ENCODE measurements around the gene MBNL2. TPM values are rescaled to one million over a fixed set of nuclear protein-coding genes. Genes with fewer than 3 reads are reported as not detected.

The MBNL2 gene
- total and polyA plus RNA-seq, 2 of the 13 experiments (the other 11 are each of a cell fraction or from before 2014, with no cell fraction given) = 30.8 to 59.0 TPM

DNA sequence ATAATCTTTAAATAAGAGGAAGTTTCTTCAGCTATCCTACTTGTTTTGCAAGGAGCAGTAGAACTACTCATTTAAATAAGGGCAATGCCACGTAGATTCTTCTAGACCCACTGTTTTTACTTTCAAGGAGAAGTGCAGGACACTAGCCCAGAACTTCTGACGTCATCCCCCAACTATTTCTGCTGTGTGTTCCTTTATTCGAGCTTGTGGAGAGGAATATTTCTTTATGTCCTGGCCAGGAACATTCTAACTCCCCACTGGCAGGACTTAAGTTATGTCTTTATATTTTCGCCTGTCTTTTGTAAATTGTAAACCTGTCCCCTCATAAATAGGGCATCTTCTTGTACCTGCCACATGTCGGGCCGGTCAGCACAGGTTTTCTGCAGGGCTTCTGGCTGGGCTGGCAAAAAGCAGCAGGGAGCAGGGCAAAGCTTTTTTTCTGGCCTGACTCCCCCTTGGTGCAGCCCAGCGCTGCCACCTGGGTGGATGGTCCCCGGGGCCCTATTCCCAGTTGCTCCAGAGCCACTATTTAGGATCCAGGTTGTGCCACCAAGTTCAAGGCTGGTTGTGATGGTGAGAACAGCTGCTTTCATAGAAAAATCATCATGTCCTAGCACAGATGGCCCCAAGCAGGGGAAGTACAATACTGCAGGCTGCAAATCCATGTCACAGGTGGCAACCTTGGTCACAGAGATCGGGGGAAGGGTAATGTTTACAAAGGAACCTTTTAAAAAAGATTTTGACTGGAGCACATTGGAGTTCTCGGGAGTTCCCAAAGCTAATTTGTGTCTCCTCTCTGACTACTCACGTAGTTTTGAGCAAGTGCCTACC is 1.8 kb downstream of the MBNL2 start (continued):
- TF ChIP-seq, protein P1, sequence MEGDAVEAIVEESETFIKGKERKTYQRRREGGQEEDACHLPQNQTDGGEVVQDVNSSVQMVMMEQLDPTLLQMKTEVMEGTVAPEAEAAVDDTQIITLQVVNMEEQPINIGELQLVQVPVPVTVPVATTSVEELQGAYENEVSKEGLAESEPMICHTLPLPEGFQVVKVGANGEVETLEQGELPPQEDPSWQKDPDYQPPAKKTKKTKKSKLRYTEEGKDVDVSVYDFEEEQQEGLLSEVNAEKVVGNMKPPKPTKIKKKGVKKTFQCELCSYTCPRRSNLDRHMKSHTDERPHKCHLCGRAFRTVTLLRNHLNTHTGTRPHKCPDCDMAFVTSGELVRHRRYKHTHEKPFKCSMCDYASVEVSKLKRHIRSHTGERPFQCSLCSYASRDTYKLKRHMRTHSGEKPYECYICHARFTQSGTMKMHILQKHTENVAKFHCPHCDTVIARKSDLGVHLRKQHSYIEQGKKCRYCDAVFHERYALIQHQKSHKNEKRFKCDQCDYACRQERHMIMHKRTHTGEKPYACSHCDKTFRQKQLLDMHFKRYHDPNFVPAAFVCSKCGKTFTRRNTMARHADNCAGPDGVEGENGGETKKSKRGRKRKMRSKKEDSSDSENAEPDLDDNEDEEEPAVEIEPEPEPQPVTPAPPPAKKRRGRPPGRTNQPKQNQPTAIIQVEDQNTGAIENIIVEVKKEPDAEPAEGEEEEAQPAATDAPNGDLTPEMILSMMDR (CRISPR knock-in tag; IDR thresholded peaks at IDR 0.05) = 0 out of 2 replicates have a peak, but pooled peaks have one; percentile 15
- TF ChIP-seq NFYB (CRISPR knock-in tag; IDR thresholded peaks at IDR 0.05) (no peak), BRCA1 (CRISPR knock-in tag; IDR thresholded peaks at IDR 0.05) (no peak), ZNF230 (CRISPR knock-in tag; IDR thresholded peaks at IDR 0.05) (0 out of 2 replicates have a peak, but pooled peaks have one; percentile 51), FOXC1 (CRISPR knock-in tag; IDR thresholded peaks at IDR 0.05; ENCODE audit: borderline replicate concordance) (peak; percentile 64; the same call in 1 of the 2 replicates), ZNF343 (CRISPR knock-in tag; IDR thresholded peaks at IDR 0.05) (0 out of 2 replicates have a peak, but pooled peaks have one; percentile 35), POLR2A (IDR thresholded peaks at IDR 0.05; ENCODE audit: insufficient read depth in 1 of 2, low read depth in 2 of 2, low read length in 2 of 2) (peak in 1 of 2 experiments; percentile 52; a peak in 1 of 4 replicates), HNRNPL (IDR thresholded peaks at IDR 0.05; ENCODE audit: low read depth, low read length) (0 out of 2 replicates have a peak, but pooled peaks have one; percentile 57), TBX3 (IDR thresholded peaks at IDR 0.05; ENCODE audit: borderline replicate concordance) (peak; percentile 32; the same call in 1 of the 2 replicates), GATAD2A (CRISPR knock-in tag; IDR thresholded peaks at IDR 0.05) (0 out of 2 replicates have a peak, but pooled peaks have one; percentile 14), POLR2G (IDR thresholded peaks at IDR 0.05; ENCODE audit: low read depth, low read length) (peak; percentile 44; the same call in 1 of the 2 replicates), ZMYM4 (CRISPR knock-in tag; IDR thresholded peaks at IDR 0.05) (0 out of 2 replicates have a peak, but pooled peaks have one; percentile 31), RCOR2 (CRISPR knock-in tag; IDR thresholded peaks at IDR 0.05) (no peak), SOX6 (IDR thresholded peaks at IDR 0.05) (no peak), SOX6 (CRISPR knock-in tag; IDR thresholded peaks at IDR 0.05) (0 out of 2 replicates have a peak, but pooled peaks have one; percentile 10)
- TF ChIP-seq, protein P2, sequence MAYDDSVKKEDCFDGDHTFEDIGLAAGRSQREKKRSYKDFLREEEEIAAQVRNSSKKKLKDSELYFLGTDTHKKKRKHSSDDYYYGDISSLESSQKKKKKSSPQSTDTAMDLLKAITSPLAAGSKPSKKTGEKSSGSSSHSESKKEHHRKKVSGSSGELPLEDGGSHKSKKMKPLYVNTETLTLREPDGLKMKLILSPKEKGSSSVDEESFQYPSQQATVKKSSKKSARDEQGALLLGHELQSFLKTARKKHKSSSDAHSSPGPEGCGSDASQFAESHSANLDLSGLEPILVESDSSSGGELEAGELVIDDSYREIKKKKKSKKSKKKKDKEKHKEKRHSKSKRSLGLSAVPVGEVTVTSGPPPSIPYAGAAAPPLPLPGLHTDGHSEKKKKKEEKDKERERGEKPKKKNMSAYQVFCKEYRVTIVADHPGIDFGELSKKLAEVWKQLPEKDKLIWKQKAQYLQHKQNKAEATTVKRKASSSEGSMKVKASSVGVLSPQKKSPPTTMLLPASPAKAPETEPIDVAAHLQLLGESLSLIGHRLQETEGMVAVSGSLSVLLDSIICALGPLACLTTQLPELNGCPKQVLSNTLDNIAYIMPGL (CRISPR knock-in tag; IDR thresholded peaks at IDR 0.05; ENCODE audit: borderline replicate concordance in 1 of 2, low read depth in 1 of 2) = peak in 1 of 2 experiments; percentile 60; a peak in 1 of 4 replicates
- TF ChIP-seq, protein P3, sequence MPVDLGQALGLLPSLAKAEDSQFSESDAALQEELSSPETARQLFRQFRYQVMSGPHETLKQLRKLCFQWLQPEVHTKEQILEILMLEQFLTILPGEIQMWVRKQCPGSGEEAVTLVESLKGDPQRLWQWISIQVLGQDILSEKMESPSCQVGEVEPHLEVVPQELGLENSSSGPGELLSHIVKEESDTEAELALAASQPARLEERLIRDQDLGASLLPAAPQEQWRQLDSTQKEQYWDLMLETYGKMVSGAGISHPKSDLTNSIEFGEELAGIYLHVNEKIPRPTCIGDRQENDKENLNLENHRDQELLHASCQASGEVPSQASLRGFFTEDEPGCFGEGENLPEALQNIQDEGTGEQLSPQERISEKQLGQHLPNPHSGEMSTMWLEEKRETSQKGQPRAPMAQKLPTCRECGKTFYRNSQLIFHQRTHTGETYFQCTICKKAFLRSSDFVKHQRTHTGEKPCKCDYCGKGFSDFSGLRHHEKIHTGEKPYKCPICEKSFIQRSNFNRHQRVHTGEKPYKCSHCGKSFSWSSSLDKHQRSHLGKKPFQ (CRISPR knock-in tag; IDR thresholded peaks at IDR 0.05; ENCODE audit: insufficient replicate concordance) = no peak
- TF ChIP-seq, protein P4, sequence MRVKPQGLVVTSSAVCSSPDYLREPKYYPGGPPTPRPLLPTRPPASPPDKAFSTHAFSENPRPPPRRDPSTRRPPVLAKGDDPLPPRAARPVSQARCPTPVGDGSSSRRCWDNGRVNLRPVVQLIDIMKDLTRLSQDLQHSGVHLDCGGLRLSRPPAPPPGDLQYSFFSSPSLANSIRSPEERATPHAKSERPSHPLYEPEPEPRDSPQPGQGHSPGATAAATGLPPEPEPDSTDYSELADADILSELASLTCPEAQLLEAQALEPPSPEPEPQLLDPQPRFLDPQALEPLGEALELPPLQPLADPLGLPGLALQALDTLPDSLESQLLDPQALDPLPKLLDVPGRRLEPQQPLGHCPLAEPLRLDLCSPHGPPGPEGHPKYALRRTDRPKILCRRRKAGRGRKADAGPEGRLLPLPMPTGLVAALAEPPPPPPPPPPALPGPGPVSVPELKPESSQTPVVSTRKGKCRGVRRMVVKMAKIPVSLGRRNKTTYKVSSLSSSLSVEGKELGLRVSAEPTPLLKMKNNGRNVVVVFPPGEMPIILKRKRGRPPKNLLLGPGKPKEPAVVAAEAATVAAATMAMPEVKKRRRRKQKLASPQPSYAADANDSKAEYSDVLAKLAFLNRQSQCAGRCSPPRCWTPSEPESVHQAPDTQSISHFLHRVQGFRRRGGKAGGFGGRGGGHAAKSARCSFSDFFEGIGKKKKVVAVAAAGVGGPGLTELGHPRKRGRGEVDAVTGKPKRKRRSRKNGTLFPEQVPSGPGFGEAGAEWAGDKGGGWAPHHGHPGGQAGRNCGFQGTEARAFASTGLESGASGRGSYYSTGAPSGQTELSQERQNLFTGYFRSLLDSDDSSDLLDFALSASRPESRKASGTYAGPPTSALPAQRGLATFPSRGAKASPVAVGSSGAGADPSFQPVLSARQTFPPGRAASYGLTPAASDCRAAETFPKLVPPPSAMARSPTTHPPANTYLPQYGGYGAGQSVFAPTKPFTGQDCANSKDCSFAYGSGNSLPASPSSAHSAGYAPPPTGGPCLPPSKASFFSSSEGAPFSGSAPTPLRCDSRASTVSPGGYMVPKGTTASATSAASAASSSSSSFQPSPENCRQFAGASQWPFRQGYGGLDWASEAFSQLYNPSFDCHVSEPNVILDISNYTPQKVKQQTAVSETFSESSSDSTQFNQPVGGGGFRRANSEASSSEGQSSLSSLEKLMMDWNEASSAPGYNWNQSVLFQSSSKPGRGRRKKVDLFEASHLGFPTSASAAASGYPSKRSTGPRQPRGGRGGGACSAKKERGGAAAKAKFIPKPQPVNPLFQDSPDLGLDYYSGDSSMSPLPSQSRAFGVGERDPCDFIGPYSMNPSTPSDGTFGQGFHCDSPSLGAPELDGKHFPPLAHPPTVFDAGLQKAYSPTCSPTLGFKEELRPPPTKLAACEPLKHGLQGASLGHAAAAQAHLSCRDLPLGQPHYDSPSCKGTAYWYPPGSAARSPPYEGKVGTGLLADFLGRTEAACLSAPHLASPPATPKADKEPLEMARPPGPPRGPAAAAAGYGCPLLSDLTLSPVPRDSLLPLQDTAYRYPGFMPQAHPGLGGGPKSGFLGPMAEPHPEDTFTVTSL (CRISPR knock-in tag; IDR thresholded peaks at IDR 0.05; ENCODE audit: borderline replicate concordance) = peak; percentile 50; the same call in 1 of the 2 replicates
